NCI-H2196 (cell line): Measurements from ENCODE around the gene ATP6V1B1.
A peak's percentile ranks its signal among the peaks of the same experiment; 100 is the strongest.

Experiments used
- DNase-seq: peaks from one replicate; lab custom pipeline; 2025; ENCODE audit not compliant: unreplicated experiment; lab: John Stamatoyannopoulos, UW

ATP6V1B1 gene

GRCh38 chr2:70935468-70936164 is at the start of gene ATP6V1B1:
Gene ATP6V1B1 (plus strand): TSS chr2:70935900. CDS start chr2:70935955, 55 bp downstream.
- DNase-seq = peak; percentile 39

GRCh38 chr2:70886541-70886987 is 49.1 kb upstream of the ATP6V1B1 start:
- DNase-seq = no peak

- DNase-seq = no peak
Observed at GRCh38 chr2:70887208-70887549, 48.5 kb upstream of the ATP6V1B1 start.

GRCh38 chr2:70887550-70888246 is 48.0 kb upstream of the ATP6V1B1 start:
- DNase-seq = no peak

- DNase-seq = no peak
Observed at GRCh38 chr2:70888366-70888922, 47.3 kb upstream of the ATP6V1B1 start.

GRCh38 chr2:70888923-70889715 is 46.6 kb upstream of the ATP6V1B1 start:
- DNase-seq = no peak

- DNase-seq = no peak
Observed at GRCh38 chr2:70889716-70890037, 46.0 kb upstream of the ATP6V1B1 start.

- no peak for DNase-seq
Observed at GRCh38 chr2:70890469-70891065, 45.1 kb upstream of the ATP6V1B1 start.

- no peak for DNase-seq
Observed at GRCh38 chr2:70891572-70892357, 43.9 kb upstream of the ATP6V1B1 start.

- no peak for DNase-seq
Observed at GRCh38 chr2:70892750-70893149, 43.0 kb upstream of the ATP6V1B1 start.

GRCh38 chr2:70893186-70893585 is 42.5 kb upstream of the ATP6V1B1 start:
- DNase-seq = no peak

GRCh38 chr2:70894765-70895164 is 40.9 kb upstream of the ATP6V1B1 start:
- DNase-seq = no peak

GRCh38 chr2:70895249-70895648 is 40.5 kb upstream of the ATP6V1B1 start:
- DNase-seq = no peak

GRCh38 chr2:70895998-70896764 is 39.5 kb upstream of the ATP6V1B1 start:
- DNase-seq = no peak

GRCh38 chr2:70896765-70897202 is 38.9 kb upstream of the ATP6V1B1 start:
- no peak for DNase-seq

GRCh38 chr2:70897203-70897976 is 38.3 kb upstream of the ATP6V1B1 start:
- DNase-seq = no peak

GRCh38 chr2:70897977-70898226 is 37.8 kb upstream of the ATP6V1B1 start:
- DNase-seq = no peak

- no peak for DNase-seq
Observed at GRCh38 chr2:70898363-70899240, 37.1 kb upstream of the ATP6V1B1 start.
